Measurements from ENCODE around the gene NUF2. TPM values are rescaled to one million over a fixed set of nuclear protein-coding genes. Genes with fewer than 3 reads are reported as not detected.

NUF2 gene
- total RNA-seq, 4 donors from 2014 or later: 2.9 to 13.4 (median 8.2) TPM

- Histone ChIP-seq H3K36me3 (no peaks in the 10 kb centered on the region), H3K9me3 (no peaks in the 10 kb centered on the region), H3K27ac (no peak overlapping the region), H3K27me3 (peaks cover 0 to 17% (median 0%) of the 10 kb centered on the region in 4 donors), H3K4me1 (no peaks in the 10 kb centered on the region), H3K4me3 (no peak overlapping the region)
- intact Hi-C loops (cut with DNase I): no loop called here
- WGBS, 2 donors: 33 to 57% methylated on average over 1 of the region's 1 CpG
- TF ChIP-seq POLR2A (IDR thresholded peaks at IDR 0.05): no peak
- TF ChIP-seq, protein P1, sequence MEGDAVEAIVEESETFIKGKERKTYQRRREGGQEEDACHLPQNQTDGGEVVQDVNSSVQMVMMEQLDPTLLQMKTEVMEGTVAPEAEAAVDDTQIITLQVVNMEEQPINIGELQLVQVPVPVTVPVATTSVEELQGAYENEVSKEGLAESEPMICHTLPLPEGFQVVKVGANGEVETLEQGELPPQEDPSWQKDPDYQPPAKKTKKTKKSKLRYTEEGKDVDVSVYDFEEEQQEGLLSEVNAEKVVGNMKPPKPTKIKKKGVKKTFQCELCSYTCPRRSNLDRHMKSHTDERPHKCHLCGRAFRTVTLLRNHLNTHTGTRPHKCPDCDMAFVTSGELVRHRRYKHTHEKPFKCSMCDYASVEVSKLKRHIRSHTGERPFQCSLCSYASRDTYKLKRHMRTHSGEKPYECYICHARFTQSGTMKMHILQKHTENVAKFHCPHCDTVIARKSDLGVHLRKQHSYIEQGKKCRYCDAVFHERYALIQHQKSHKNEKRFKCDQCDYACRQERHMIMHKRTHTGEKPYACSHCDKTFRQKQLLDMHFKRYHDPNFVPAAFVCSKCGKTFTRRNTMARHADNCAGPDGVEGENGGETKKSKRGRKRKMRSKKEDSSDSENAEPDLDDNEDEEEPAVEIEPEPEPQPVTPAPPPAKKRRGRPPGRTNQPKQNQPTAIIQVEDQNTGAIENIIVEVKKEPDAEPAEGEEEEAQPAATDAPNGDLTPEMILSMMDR (IDR thresholded peaks at IDR 0.05): no peak
- DNase-seq: no peak
Observed at GRCh38 chr1:163372576-163372975, 50.8 kb downstream of the NUF2 start.

DNA sequence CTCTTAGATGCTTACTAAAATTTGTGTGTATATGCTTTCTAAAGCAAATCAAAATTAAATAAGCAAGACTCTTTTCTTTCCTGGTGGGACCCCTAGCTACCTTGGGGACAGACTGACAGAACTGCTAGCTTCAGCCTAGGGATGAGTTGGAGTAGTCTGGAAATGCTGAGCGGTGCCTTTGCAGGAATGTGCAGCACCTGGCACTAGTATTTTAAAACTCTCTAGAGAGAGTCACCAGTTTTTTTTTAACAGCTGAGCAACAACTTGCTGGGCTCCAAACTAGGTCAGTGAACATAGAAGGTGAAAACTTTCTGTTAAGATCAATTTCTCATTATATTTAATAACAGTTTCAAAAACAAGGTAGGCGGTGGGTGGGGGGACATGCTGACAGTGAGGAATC is 56.8 kb downstream of the NUF2 start:
- 73 to 83% methylated on average over 2 of the region's 2 CpGs for whole genome bisulfite sequencing, 2 donors
- peaks cover 0 to 9% (median 0%) of the 10 kb centered on the region in 4 donors for H3K27me3 ChIP-seq
- no peak for DNase-seq
- H3K4me1 ChIP-seq: no peaks in the 10 kb centered on the region
- H3K4me3 ChIP-seq: no peak overlapping the region
- H3K36me3 ChIP-seq: no peaks in the 10 kb centered on the region
- intact Hi-C loops (cut with DNase I): no loop called here
- no peak for TF ChIP-seq POLR2A (IDR thresholded peaks at IDR 0.05)
- TF ChIP-seq, protein P1 (IDR thresholded peaks at IDR 0.05): no peak
- no peaks in the 10 kb centered on the region for H3K9me3 ChIP-seq
- no peak overlapping the region for H3K27ac ChIP-seq

GRCh38 chr1:163379801-163380200 is 58.0 kb downstream of the NUF2 start:
- no peaks in the 10 kb centered on the region for H3K9me3 ChIP-seq
- intact Hi-C loops (cut with DNase I): no loop called here
- TF ChIP-seq, protein P1 (IDR thresholded peaks at IDR 0.05): no peak
- TF ChIP-seq POLR2A (IDR thresholded peaks at IDR 0.05): no peak
- no peaks in the 10 kb centered on the region for H3K4me1 ChIP-seq
- peaks cover 0 to 9% (median 0%) of the 10 kb centered on the region in 4 donors for H3K27me3 ChIP-seq
- no peak overlapping the region for H3K4me3 ChIP-seq
- H3K36me3 ChIP-seq: no peaks in the 10 kb centered on the region
- DNase-seq: no peak
- 79 to 84% methylated on average over 4 of the region's 4 CpGs for WGBS, 2 donors
- no peak overlapping the region for H3K27ac ChIP-seq

DNA sequence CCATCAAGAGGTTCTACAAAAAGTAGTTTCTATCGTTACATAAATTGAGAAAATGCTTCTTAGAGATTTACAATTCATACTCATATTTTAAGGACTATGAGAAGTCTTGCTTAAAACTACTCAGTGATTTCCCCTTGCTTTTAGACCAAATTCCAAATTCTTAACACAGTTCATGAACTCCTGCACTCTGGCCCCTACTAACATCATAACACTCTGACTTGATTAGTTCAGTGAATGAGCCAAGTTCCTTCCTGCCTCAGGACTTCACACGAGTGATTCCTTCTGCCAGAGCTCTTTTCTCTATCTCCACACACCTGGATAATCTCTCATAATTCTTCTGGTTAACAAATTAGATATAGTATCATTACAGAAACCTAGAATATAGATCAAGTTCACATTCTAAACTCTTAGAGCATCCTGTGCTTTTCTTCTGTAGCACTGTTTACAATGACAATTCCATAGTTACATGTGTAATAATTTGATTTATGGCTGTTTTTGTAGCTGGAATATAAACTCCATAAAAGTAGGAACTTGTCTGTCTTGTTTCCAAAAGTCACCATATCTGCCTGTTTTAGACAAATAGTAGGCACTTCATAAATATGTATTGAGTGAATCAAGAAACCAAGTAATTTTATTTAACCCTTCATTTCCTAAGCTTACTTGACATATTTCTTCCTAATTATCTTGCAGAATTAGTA is 59.9 kb downstream of the NUF2 start:
- 23 to 24% methylated on average over 2 of the region's 2 CpGs for WGBS, 2 donors
- Histone ChIP-seq H3K27ac (no peak overlapping the region), H3K9me3 (no peaks in the 10 kb centered on the region), H3K4me3 (no peak overlapping the region), H3K36me3 (no peaks in the 10 kb centered on the region), H3K27me3 (no peaks in the 10 kb centered on the region), H3K4me1 (no peaks in the 10 kb centered on the region)
- no peak for TF ChIP-seq POLR2A (IDR thresholded peaks at IDR 0.05)
- TF ChIP-seq, protein P1 (IDR thresholded peaks at IDR 0.05): no peak
- DNase-seq: no peak
- intact Hi-C loops (cut with DNase I): no loop called here

DNA sequence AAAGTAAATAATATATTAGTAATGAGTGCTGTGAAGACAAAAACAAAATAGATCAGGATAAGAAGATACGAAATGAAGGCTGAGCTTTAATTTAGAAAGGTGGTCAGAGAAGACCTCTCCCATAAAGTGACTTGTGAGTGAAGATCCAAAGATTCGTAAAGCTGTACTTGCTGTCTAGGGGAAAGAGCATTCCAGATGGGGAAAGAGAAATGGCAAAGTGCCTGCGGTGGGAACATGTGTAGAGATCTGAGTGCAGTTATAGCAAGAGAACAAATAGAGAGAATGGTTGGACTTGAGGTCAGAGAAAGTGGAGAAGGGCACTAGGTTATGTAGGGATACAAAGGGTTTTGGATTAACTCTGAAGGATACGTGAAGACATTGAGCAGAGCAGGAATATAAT is 60.6 kb downstream of the NUF2 start:
- Histone ChIP-seq H3K9me3 (no peaks in the 10 kb centered on the region), H3K36me3 (no peaks in the 10 kb centered on the region), H3K4me1 (no peaks in the 10 kb centered on the region), H3K27ac (no peak overlapping the region), H3K4me3 (no peak overlapping the region), H3K27me3 (no peaks in the 10 kb centered on the region)
- 71 to 72% methylated on average over 4 of the region's 4 CpGs for whole genome bisulfite sequencing, 2 donors
- no peak for DNase-seq
- no peak for TF ChIP-seq POLR2A (IDR thresholded peaks at IDR 0.05)
- TF ChIP-seq, protein P1 (IDR thresholded peaks at IDR 0.05): no peak
- intact Hi-C loops (cut with DNase I): no loop called here
